MCF 10A (cell line): Measurements from ENCODE around the gene RAI1. TPM values are rescaled to one million over a fixed set of nuclear protein-coding genes. Genes with fewer than 3 reads are reported as not detected.
"Not testable (repeated sequence)": the region's sequence is repeated elsewhere in the genome, so short reads cannot be mapped to it uniquely, and the experiment has no call there.

ENCODE experiments used
- BruUV-seq: library from RNA; stranded (reverse); fragments of 400-500 nt; replicated peaks from 2 replicates; lab custom pipeline; 2021; lab: Mats Ljungman, UMichigan
- CTCF ChIA-PET: fragments of 300-600 bp; sonication (Branson Sonifier 250); formaldehyde crosslinking; extraction: SDS; loops from one replicate; lab custom pipeline; 2021; ENCODE audit warnings: antibody characterized with exemption, inconsistent platforms; lab: Yijun Ruan, JAX
- POLR2A ChIA-PET: fragments of 300-600, 350-650 bp; sonication (Branson Sonifier 250); formaldehyde crosslinking; extraction: SDS; loops from one replicate; lab custom pipeline; 2020; ENCODE audit warnings: antibody characterized with exemption, inconsistent platforms; lab: Yijun Ruan, JAX
- DNase-seq: peaks from one replicate; pipeline ENCODE4 v3.0.0-alpha.2; 2018; ENCODE audit not compliant: unreplicated experiment
- H3K27ac Mint-ChIP-seq: one replicate; pipeline ENCODE4 v1.8.0; 2022; ENCODE audit warnings: mild to moderate bottlenecking, low read depth, mixed read lengths; ENCODE audit not compliant: unreplicated experiment
- H3K27me3 Mint-ChIP-seq: one replicate; pipeline ENCODE4 v1.8.0; 2022; ENCODE audit warnings: mixed read lengths; ENCODE audit not compliant: insufficient read depth, unreplicated experiment
- H3K36me3 Mint-ChIP-seq: one replicate; pipeline ENCODE4 v1.8.0; 2022; ENCODE audit warnings: mild to moderate bottlenecking, moderate library complexity, mixed read lengths; ENCODE audit not compliant: insufficient read depth, unreplicated experiment
- H3K4me1 Mint-ChIP-seq: one replicate; pipeline ENCODE4 v1.8.0; 2022; ENCODE audit warnings: mixed read lengths; ENCODE audit not compliant: insufficient read depth, unreplicated experiment
- H3K4me3 Mint-ChIP-seq: one replicate; pipeline ENCODE4 v1.8.0; 2022; ENCODE audit warnings: mild to moderate bottlenecking, moderate library complexity, mixed read lengths; ENCODE audit not compliant: unreplicated experiment
- H3K9me3 Mint-ChIP-seq: one replicate; pipeline ENCODE4 v1.8.0; 2022; ENCODE audit warnings: mixed read lengths; ENCODE audit not compliant: unreplicated experiment
- CTCF ChIP-seq: fragments of 200-600 bp; IDR thresholded peaks from one replicate; pipeline ENCODE4 v1.8.0; 2022; ENCODE audit warnings: antibody characterized with exemption, mild to moderate bottlenecking; ENCODE audit not compliant: unreplicated experiment
- intact Hi-C: fragments of 100-400 bp; cut with micrococcal nuclease; formaldehyde crosslinking; loops from 2 replicates; pipeline ENCODE4 v1.14.1; 2022
- total RNA-seq: library from RNA; stranded (reverse); gene quantifications from 2 replicates; pipeline ENCODE4 v1.2.3, GENCODE V29; 2022

The RAI1 gene
- total RNA-seq, 1 experiment from 2014 or later, result 30.4 TPM

- H3K9me3 Mint-ChIP-seq, result no peaks in the 10 kb centered on the region
- no peak for TF ChIP-seq CTCF
- peak; percentile 86 for DNase-seq
- no peaks in the 10 kb centered on the region for H3K36me3 Mint-ChIP-seq
- peak overlapping the region; percentile 49 for H3K4me3 Mint-ChIP-seq
- ChIA-PET POLR2A (interaction anchor here (0.7 to 1.2 kb wide), 11 partner anchors 10 to 238 kb away, joined by 3 to 6 read pairs (median 3); partner anchors contain the start of genes RASD1 and SREBF1), CTCF (interaction anchor here (0.6 kb wide), 1 partner anchor 404 kb away, joined by 4 read pairs; no protein-coding TSS in a partner anchor)
- H3K4me1 Mint-ChIP-seq, result peaks cover 22% of the 10 kb centered on the region
- BruUV-seq, result no TSS peak
- intact Hi-C loops, result no loop called here
- H3K27ac Mint-ChIP-seq, result peak overlapping the region; percentile 59
- H3K27me3 Mint-ChIP-seq, result peaks cover 8% of the 10 kb centered on the region
These were observed 5.2 kb upstream of the RAI1 start for GRCh38 chr17:17675925-17676534.

GRCh38 chr17:17676752-17677151, 4.5 kb upstream of the RAI1 start:
- TF ChIP-seq CTCF, result no peak
- DNase-seq, result no peak
- intact Hi-C loops, result no loop called here
- H3K4me1 Mint-ChIP-seq, result peaks cover 22% of the 10 kb centered on the region
- ChIA-PET POLR2A (no interaction called here), CTCF (interaction anchor here (0.6 kb wide), 1 partner anchor 11 kb away, joined by 6 read pairs; no protein-coding TSS in a partner anchor)
- no TSS peak for BruUV-seq
- H3K27me3 Mint-ChIP-seq, result peaks cover under 1% of the 10 kb centered on the region
- no peaks in the 10 kb centered on the region for H3K36me3 Mint-ChIP-seq
- H3K4me3 Mint-ChIP-seq, result no peak overlapping the region
- H3K9me3 Mint-ChIP-seq, result no peaks in the 10 kb centered on the region
- peak overlapping the region; percentile 59 for H3K27ac Mint-ChIP-seq

- Mint-ChIP-seq H3K27ac (no peak overlapping the region), H3K9me3 (no peaks in the 10 kb centered on the region), H3K27me3 (no peaks in the 10 kb centered on the region), H3K36me3 (no peaks in the 10 kb centered on the region), H3K4me3 (no peak overlapping the region), H3K4me1 (peaks cover 20% of the 10 kb centered on the region)
- DNase-seq, result no peak
- POLR2A ChIA-PET, result interaction anchor here (0.7 to 0.9 kb wide), 2 partner anchors 11 to 102 kb away, joined by 3 read pairs; no protein-coding TSS in a partner anchor
- TF ChIP-seq CTCF, result no peak
- CTCF ChIA-PET, result interaction anchor here (0.6 kb wide), 1 partner anchor 11 kb away, joined by 6 read pairs; no protein-coding TSS in a partner anchor
- BruUV-seq, result no TSS peak
- intact Hi-C loops, result no loop called here
These were observed 3.8 kb upstream of the RAI1 start for GRCh38 chr17:17677299-17678040.

GRCh38 chr17:17678063-17678699, 3.1 kb upstream of the RAI1 start:
- H3K9me3 Mint-ChIP-seq, H3K27ac Mint-ChIP-seq, BruUV-seq, H3K27me3 Mint-ChIP-seq, intact Hi-C loops, DNase-seq, H3K4me3 Mint-ChIP-seq, H3K36me3 Mint-ChIP-seq: not testable (repeated sequence)
- H3K4me1 Mint-ChIP-seq, result peaks cover 17% of the 10 kb centered on the region
- POLR2A ChIA-PET, result interaction anchor here (0.7 to 1.7 kb wide), 3 partner anchors 12 to 158 kb away, joined by 3 to 5 read pairs (median 3); no protein-coding TSS in a partner anchor
- CTCF ChIA-PET, result interaction anchor here (1.0 to 1.2 kb wide), 2 partner anchors 98 to 133 kb away, joined by 3 to 4 read pairs; no protein-coding TSS in a partner anchor
